GM12892 (cell line): Measurements from ENCODE around the gene PCBD2.

Source experiments
- POLR2A ChIP-seq: IDR thresholded peaks from 2 replicates; pipeline ENCODE4 v1.6.1; 2011; ENCODE audit warnings: low read depth, low read length, control low read depth
- POLR2AphosphoS5 ChIP-seq: IDR thresholded peaks from 2 replicates; pipeline ENCODE4 v1.6.1; 2011; ENCODE audit warnings: low read depth, low read length, control low read depth
- TAF1 ChIP-seq: IDR thresholded peaks from 2 replicates; pipeline ENCODE4 v1.6.1; 2011; ENCODE audit warnings: low read depth, mild to moderate bottlenecking, control low read depth, low read length, borderline replicate concordance

- no peak for TF ChIP-seq POLR2A
- TF ChIP-seq POLR2AphosphoS5 = no peak
- TF ChIP-seq TAF1 = no peak
These were observed 16.1 kb downstream of the PCBD2 start for GRCh38 chr5:134920848-134921575.
